ENCODE data around the gene IKBIP.

IKBIP gene, protein sequence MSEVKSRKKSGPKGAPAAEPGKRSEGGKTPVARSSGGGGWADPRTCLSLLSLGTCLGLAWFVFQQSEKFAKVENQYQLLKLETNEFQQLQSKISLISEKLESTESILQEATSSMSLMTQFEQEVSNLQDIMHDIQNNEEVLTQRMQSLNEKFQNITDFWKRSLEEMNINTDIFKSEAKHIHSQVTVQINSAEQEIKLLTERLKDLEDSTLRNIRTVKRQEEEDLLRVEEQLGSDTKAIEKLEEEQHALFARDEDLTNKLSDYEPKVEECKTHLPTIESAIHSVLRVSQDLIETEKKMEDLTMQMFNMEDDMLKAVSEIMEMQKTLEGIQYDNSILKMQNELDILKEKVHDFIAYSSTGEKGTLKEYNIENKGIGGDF

GRCh38 chr12:98644712-98645571 is at the start of gene IKBIP, which contains the start of gene APAF1:
Gene IKBIP (minus strand): TSS chr12:98644788. CDS start chr12:98644701, 87 bp downstream.
Gene APAF1 (plus strand): TSS chr12:98645290. CDS start chr12:98648360, 3,070 bp downstream.
- peak; percentile 96 for DNase-seq (ENCODE audit: low spot score)
- Mint-ChIP-seq H3K4me3 (peak within 1 kb of the TSS; percentile 96), H3K27me3 (ENCODE audit: low read depth) (no peaks in the 10 kb centered on the region), H3K27ac (peak within 1 kb of the TSS; percentile 97), H3K36me3 (ENCODE audit: low read depth) (peaks cover 24% of the 10 kb centered on the region), H3K4me1 (ENCODE audit: low read depth) (peaks cover 30% of the 10 kb centered on the region), H3K9me3 (no peaks in the 10 kb centered on the region)

- no peaks in the 10 kb centered on the region for H3K27me3 Mint-ChIP-seq (ENCODE audit: low read depth)
- peak overlapping the region; percentile 12 for H3K27ac Mint-ChIP-seq
- DNase-seq (ENCODE audit: low spot score), result no peak
- H3K4me1 Mint-ChIP-seq (ENCODE audit: low read depth), result peaks cover 12% of the 10 kb centered on the region
- peaks cover 54% of the 10 kb centered on the region for H3K36me3 Mint-ChIP-seq (ENCODE audit: low read depth)
- no peaks in the 10 kb centered on the region for H3K9me3 Mint-ChIP-seq
- H3K4me3 Mint-ChIP-seq, result no peak overlapping the region
Observed at GRCh38 chr12:98691351-98691750, 46.8 kb upstream of the IKBIP start.

DNA sequence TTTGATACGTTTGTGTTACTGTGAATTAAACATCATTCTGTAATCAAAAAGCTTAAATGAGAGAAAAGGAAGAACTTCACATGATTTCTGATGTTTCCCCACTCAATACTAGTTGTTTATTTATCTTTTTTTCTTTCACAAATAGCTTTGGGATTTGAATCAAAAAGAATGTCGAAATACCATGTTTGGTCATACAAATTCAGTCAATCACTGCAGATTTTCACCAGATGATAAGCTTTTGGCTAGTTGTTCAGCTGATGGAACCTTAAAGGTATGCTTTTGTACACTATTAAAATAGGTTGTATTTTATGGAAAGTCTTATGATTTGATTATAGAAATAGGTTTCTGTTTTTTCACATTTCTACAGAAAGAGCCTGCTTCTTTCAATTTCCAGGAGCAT is 42.0 kb upstream of the IKBIP start:
- Mint-ChIP-seq H3K27ac (no peak overlapping the region), H3K9me3 (no peaks in the 10 kb centered on the region), H3K27me3 (ENCODE audit: low read depth) (no peaks in the 10 kb centered on the region), H3K4me1 (ENCODE audit: low read depth) (peaks cover 6% of the 10 kb centered on the region), H3K4me3 (no peak overlapping the region), H3K36me3 (ENCODE audit: low read depth) (peaks cover 50% of the 10 kb centered on the region)
- DNase-seq (ENCODE audit: low spot score), result no peak

GRCh38 chr12:98684199-98684598 is 39.6 kb upstream of the IKBIP start:
- H3K4me3 Mint-ChIP-seq, result no peak overlapping the region
- no peaks in the 10 kb centered on the region for H3K27me3 Mint-ChIP-seq (ENCODE audit: low read depth)
- H3K27ac Mint-ChIP-seq, result no peak overlapping the region
- no peak for DNase-seq (ENCODE audit: low spot score)
- H3K36me3 Mint-ChIP-seq (ENCODE audit: low read depth), result peaks cover 44% of the 10 kb centered on the region
- H3K4me1 Mint-ChIP-seq (ENCODE audit: low read depth), result peaks cover 1% of the 10 kb centered on the region
- no peaks in the 10 kb centered on the region for H3K9me3 Mint-ChIP-seq

GRCh38 chr12:98679611-98680005 is 35.0 kb upstream of the IKBIP start:
- H3K27ac Mint-ChIP-seq, result no peak overlapping the region
- no peaks in the 10 kb centered on the region for H3K27me3 Mint-ChIP-seq (ENCODE audit: low read depth)
- H3K4me3 Mint-ChIP-seq, result no peak overlapping the region
- peaks cover 6% of the 10 kb centered on the region for H3K4me1 Mint-ChIP-seq (ENCODE audit: low read depth)
- no peak for DNase-seq (ENCODE audit: low spot score)
- H3K9me3 Mint-ChIP-seq, result no peaks in the 10 kb centered on the region
- H3K36me3 Mint-ChIP-seq (ENCODE audit: low read depth), result peaks cover 32% of the 10 kb centered on the region

DNA sequence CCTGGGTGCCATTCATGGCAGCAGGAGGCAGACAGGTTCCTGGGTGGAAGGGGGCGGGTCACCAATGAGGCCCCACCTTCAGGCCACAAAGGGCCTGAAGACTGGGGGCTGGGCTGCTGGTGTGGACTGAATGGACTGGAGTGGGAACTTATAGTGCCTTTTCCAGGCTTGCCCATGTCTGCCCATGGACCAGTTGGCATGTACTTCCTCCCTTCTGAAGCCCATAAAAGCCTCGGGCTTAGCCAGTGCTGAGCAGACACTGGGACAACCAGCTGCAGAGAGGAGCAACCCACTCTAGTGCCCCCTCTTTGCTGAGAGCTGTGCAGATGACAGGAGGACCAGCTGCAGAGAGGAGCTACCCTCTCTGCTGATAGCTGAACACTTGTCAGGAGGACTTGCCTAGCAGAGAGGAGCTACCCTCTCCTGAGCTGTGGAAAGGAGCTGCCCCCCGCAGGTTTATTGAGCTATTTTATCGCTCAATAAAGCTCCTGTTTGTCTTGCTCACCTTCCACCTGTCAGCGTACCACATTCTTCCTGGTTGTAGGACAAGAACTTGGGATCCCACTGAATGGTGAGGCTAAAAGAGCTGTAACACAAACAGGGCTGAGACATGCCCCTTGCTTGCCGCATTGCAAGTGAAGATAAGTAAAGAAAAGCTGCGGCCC is 34.5 kb upstream of the IKBIP start:
- no peak overlapping the region for H3K27ac Mint-ChIP-seq
- H3K4me3 Mint-ChIP-seq, result no peak overlapping the region
- peaks cover 32% of the 10 kb centered on the region for H3K36me3 Mint-ChIP-seq (ENCODE audit: low read depth)
- no peaks in the 10 kb centered on the region for H3K27me3 Mint-ChIP-seq (ENCODE audit: low read depth)
- DNase-seq (ENCODE audit: low spot score), result no peak
- no peaks in the 10 kb centered on the region for H3K9me3 Mint-ChIP-seq
- H3K4me1 Mint-ChIP-seq (ENCODE audit: low read depth), result peaks cover 6% of the 10 kb centered on the region

GRCh38 chr12:98678236-98678945 is 33.8 kb upstream of the IKBIP start:
- no peaks in the 10 kb centered on the region for H3K27me3 Mint-ChIP-seq (ENCODE audit: low read depth)
- H3K36me3 Mint-ChIP-seq (ENCODE audit: low read depth), result peaks cover 30% of the 10 kb centered on the region
- no peaks in the 10 kb centered on the region for H3K9me3 Mint-ChIP-seq
- H3K27ac Mint-ChIP-seq, result no peak overlapping the region
- peaks cover 6% of the 10 kb centered on the region for H3K4me1 Mint-ChIP-seq (ENCODE audit: low read depth)
- DNase-seq (ENCODE audit: low spot score), result no peak
- H3K4me3 Mint-ChIP-seq, result no peak overlapping the region

GRCh38 chr12:98674841-98675240 is 30.3 kb upstream of the IKBIP start:
- DNase-seq (ENCODE audit: low spot score), result no peak
- H3K4me1 Mint-ChIP-seq (ENCODE audit: low read depth), result peaks cover 8% of the 10 kb centered on the region
- no peaks in the 10 kb centered on the region for H3K9me3 Mint-ChIP-seq
- no peak overlapping the region for H3K4me3 Mint-ChIP-seq
- H3K36me3 Mint-ChIP-seq (ENCODE audit: low read depth), result peaks cover 34% of the 10 kb centered on the region
- H3K27ac Mint-ChIP-seq, result no peak overlapping the region
- H3K27me3 Mint-ChIP-seq (ENCODE audit: low read depth), result no peaks in the 10 kb centered on the region

DNA sequence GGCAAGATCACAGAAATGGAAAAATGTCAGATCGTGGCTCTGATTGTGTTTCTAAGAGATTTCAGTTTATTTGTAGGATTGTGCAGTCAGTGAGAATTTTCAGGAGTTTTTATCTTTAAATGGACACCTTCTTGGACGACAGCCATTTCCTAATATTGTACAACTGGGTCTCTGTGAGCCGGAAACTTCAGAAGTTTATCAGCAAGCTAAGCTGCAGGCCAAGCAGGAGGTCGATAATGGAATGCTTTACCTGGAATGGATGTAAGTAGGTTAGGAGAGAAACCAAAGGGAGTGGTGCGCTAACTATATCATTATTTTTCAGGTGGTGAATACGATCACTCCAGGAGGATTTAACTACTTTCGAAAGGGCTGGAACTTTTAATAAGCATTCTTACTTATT is 26.9 kb upstream of the IKBIP start:
- Mint-ChIP-seq H3K36me3 (ENCODE audit: low read depth) (peaks cover 54% of the 10 kb centered on the region), H3K27me3 (ENCODE audit: low read depth) (no peaks in the 10 kb centered on the region), H3K27ac (no peak overlapping the region)

GRCh38 chr12:98669751-98670150 is 25.2 kb upstream of the IKBIP start:
- Mint-ChIP-seq H3K27me3 (ENCODE audit: low read depth) (no peaks in the 10 kb centered on the region), H3K9me3 (no peaks in the 10 kb centered on the region), H3K4me3 (no peak overlapping the region), H3K4me1 (ENCODE audit: low read depth) (peaks cover 12% of the 10 kb centered on the region), H3K27ac (no peak overlapping the region), H3K36me3 (ENCODE audit: low read depth) (peaks cover 64% of the 10 kb centered on the region)
- no peak for DNase-seq (ENCODE audit: low spot score)

More for the DNA sequence above, 26.9 kb upstream of the IKBIP start:
- no peaks in the 10 kb centered on the region for H3K9me3 Mint-ChIP-seq
- H3K4me3 Mint-ChIP-seq, result no peak overlapping the region
- no peak for DNase-seq (ENCODE audit: low spot score)
- peaks cover 18% of the 10 kb centered on the region for H3K4me1 Mint-ChIP-seq (ENCODE audit: low read depth)

GRCh38 chr12:98660521-98660920 is 15.9 kb upstream of the IKBIP start:
- Mint-ChIP-seq H3K36me3 (ENCODE audit: low read depth) (peaks cover 43% of the 10 kb centered on the region), H3K27ac (no peak overlapping the region)

GRCh38 chr12:98656289-98657101 is 11.9 kb upstream of the IKBIP start:
- peak overlapping the region; percentile 26 for H3K4me3 Mint-ChIP-seq
- H3K9me3 Mint-ChIP-seq, result no peaks in the 10 kb centered on the region
- H3K27me3 Mint-ChIP-seq (ENCODE audit: low read depth), result no peaks in the 10 kb centered on the region
- peak; percentile 13 for DNase-seq (ENCODE audit: low spot score)
- H3K36me3 Mint-ChIP-seq (ENCODE audit: low read depth), result peaks cover 31% of the 10 kb centered on the region
- H3K4me1 Mint-ChIP-seq (ENCODE audit: low read depth), result peaks cover 17% of the 10 kb centered on the region
- H3K27ac Mint-ChIP-seq, result peak overlapping the region; percentile 49

More at GRCh38 chr12:98660521-98660920, 15.9 kb upstream of the IKBIP start:
- no peak for DNase-seq (ENCODE audit: low spot score)
- Mint-ChIP-seq H3K27me3 (ENCODE audit: low read depth) (no peaks in the 10 kb centered on the region), H3K9me3 (no peaks in the 10 kb centered on the region), H3K4me3 (no peak overlapping the region), H3K4me1 (ENCODE audit: low read depth) (peaks cover 14% of the 10 kb centered on the region)

All from T-helper 2 cell treated with Interferon-gamma antibody and Interleukin-4, amounts not matched to agents 5 μg/mL and 100 μg/mL, for 36 hours (primary cell).